Thoracic aorta (tissue), 2 donors: Measurements from ENCODE around the gene PPP5C. TPM values are rescaled to one million over a fixed set of nuclear protein-coding genes. Genes with fewer than 3 reads are reported as not detected.

Experiments used
- ATAC-seq: fragments of 150-250 bp; one replicate; pipeline ENCODE4 v1.8.0; 2017; ENCODE audit warnings: low read depth; ENCODE audit not compliant: insufficient number of reproducible peaks, low FRiP score
- DNase-seq: peaks from one replicate; pipeline ENCODE4 v3.0.0-alpha.2; 2020; ENCODE audit warnings: low spot score
- H3K27ac ChIP-seq, 2 donors: fragments of 200-600 bp; sonication (generic); 1 replicate in 1 of 2; 2 replicates in 1 of 2; pipeline ENCODE4 v1.5.1; 2016; ENCODE audit warnings: mild to moderate bottlenecking in 2 of 2, moderate library complexity in 2 of 2
- H3K27me3 ChIP-seq: fragments of 200-600 bp; sonication (generic); replicated peaks from 2 replicates; pipeline ENCODE4 v1.6.0; 2016; ENCODE audit warnings: mild to moderate bottlenecking; ENCODE audit not compliant: insufficient read depth
- H3K36me3 ChIP-seq: fragments of 200-600 bp; sonication (generic); one replicate; pipeline ENCODE4 v1.5.1; 2016
- H3K4me1 ChIP-seq, 2 donors: fragments of 200-600 bp; sonication (generic); 1 replicate in 1 of 2; 2 replicates in 1 of 2; pipeline versions ENCODE4 v1.5.1 to v1.6.0; 2016; ENCODE audit warnings: low read depth in 2 of 2, mild to moderate bottlenecking in 1 of 2; ENCODE audit not compliant: control insufficient read depth in 1 of 2
- H3K4me3 ChIP-seq: fragments of 200-600 bp; sonication (generic); 2 replicates; pipeline ENCODE4 v1.5.1; 2016; ENCODE audit warnings: mild to moderate bottlenecking
- H3K9me3 ChIP-seq: fragments of 200-600 bp; sonication (generic); 2 replicates; pipeline ENCODE4 v1.5.1; 2016
- total RNA-seq, 2 donors: library from RNA; depleted of rRNA; stranded (reverse); fragments of >200 nt; gene quantifications; one replicate each; pipeline versions ENCODE4 v1.1.0 to v1.2.3, GENCODE V29; 2016
- TF ChIP-seq, protein P1 (sequence below): fragments of 200-600 bp; sonication (generic); IDR thresholded peaks from one replicate; pipeline ENCODE4 v1.5.1; 2019; ENCODE audit warnings: antibody characterized with exemption

Gene PPP5C
- total RNA-seq, 2 donors from 2014 or later = 60.6 to 107 TPM

DNA sequence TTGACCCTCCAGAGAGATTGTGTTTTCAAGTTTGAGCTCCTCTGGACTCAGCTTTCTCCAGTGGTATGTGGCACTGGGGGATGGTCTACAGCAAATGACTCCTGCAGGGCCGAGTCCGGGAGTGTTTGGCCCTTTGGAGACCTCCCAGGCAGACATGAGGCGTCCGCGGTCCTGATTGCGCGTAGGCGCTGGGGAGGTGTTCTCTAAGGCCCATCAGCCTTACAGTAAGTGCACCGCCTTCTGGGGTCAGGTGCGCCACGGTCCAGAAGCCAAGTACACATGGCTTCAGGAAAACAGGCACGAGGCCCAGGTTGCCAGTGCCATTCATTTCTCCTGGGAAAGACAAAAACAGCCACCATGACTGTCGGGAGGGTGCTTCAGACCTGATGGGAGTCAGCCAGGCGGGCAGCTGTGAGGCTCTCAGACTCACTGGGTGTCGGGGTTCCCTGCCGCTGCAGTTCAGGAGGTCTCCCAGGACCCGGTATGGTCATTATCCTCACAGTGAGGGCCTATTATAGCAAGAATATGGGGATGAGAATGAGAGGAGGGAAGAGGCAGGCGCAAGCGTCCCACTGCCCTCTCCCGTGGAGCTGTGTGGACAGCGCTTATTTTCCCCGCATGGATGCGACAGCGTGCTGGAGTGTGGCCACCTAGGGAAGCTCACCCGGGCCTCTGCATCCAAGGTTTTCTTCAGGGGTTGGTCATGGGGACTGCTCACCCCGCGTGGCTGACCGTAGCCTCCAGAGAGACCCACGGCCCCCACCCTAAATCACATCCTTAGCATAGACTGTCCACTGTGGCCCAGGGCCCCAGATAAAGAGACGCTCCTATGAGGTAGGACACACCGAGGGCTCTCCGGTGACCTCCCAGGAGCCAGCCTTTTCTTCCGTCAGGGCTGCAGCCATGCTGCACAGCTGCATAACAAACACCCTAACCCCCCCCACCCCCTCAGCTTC lies 44.7 kb downstream of the PPP5C start:
- peak overlapping the region; percentile 52 to 69 for H3K27ac ChIP-seq
- H3K4me3 ChIP-seq = no peak overlapping the region
- H3K4me1 ChIP-seq = peaks cover 5 to 46% of the 10 kb centered on the region in 2 donors
- H3K27me3 ChIP-seq = no peaks in the 10 kb centered on the region
- H3K36me3 ChIP-seq = peaks cover 28% of the 10 kb centered on the region
- ATAC-seq (no peak), DNase-seq (no peak)
- TF ChIP-seq, protein P1, sequence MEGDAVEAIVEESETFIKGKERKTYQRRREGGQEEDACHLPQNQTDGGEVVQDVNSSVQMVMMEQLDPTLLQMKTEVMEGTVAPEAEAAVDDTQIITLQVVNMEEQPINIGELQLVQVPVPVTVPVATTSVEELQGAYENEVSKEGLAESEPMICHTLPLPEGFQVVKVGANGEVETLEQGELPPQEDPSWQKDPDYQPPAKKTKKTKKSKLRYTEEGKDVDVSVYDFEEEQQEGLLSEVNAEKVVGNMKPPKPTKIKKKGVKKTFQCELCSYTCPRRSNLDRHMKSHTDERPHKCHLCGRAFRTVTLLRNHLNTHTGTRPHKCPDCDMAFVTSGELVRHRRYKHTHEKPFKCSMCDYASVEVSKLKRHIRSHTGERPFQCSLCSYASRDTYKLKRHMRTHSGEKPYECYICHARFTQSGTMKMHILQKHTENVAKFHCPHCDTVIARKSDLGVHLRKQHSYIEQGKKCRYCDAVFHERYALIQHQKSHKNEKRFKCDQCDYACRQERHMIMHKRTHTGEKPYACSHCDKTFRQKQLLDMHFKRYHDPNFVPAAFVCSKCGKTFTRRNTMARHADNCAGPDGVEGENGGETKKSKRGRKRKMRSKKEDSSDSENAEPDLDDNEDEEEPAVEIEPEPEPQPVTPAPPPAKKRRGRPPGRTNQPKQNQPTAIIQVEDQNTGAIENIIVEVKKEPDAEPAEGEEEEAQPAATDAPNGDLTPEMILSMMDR = no peak
- H3K9me3 ChIP-seq = no peaks in the 10 kb centered on the region

- Histone ChIP-seq H3K4me1 (peaks cover 5 to 46% of the 10 kb centered on the region in 2 donors), H3K4me3 (peak overlapping the region; percentile 1), H3K9me3 (no peaks in the 10 kb centered on the region), H3K36me3 (peaks cover 24% of the 10 kb centered on the region), H3K27me3 (no peaks in the 10 kb centered on the region), H3K27ac (peak overlapping the region; percentile 52 to 69)
- ATAC-seq (no peak), DNase-seq (no peak)
- TF ChIP-seq, protein P1 = no peak
Measured at GRCh38 chr19:46392252-46392801, 45.4 kb downstream of the PPP5C start.

DNA sequence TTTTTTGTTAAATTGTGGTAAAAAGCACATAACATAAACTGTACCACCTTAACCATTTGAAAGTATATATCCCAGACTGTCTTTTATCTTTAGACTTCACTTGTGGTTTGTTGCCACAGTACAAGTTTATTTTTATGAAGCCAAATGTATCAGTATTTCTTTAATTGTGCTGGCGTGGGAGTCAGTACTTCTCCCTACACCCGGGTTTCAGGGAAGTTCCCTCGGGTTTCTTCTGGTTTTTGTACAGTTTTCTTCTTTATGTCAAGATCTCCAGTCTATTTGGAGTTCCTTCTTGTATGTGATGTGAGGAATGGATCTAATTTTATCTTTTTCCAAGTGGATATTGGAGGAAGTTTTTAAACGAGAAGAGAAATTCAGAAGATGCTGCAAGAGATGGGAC lies 46.0 kb downstream of the PPP5C start:
- H3K4me1 ChIP-seq = peaks cover 5 to 46% of the 10 kb centered on the region in 2 donors
- H3K27ac ChIP-seq = peak overlapping the region; percentile 52 to 69
- ATAC-seq (no peak), DNase-seq (no peak)
- no peaks in the 10 kb centered on the region for H3K9me3 ChIP-seq
- TF ChIP-seq, protein P1 = no peak
- peaks cover 23% of the 10 kb centered on the region for H3K36me3 ChIP-seq
- H3K4me3 ChIP-seq = peak overlapping the region; percentile 1
- no peaks in the 10 kb centered on the region for H3K27me3 ChIP-seq

- DNase-seq (no peak), ATAC-seq (no peak)
- H3K4me1 ChIP-seq = peaks cover 5 to 46% of the 10 kb centered on the region in 2 donors
- H3K27ac ChIP-seq = peak overlapping the region; percentile 52 to 69
- H3K27me3 ChIP-seq = no peaks in the 10 kb centered on the region
- no peak overlapping the region for H3K4me3 ChIP-seq
- TF ChIP-seq, protein P1 = no peak
- no peaks in the 10 kb centered on the region for H3K9me3 ChIP-seq
- peaks cover 17% of the 10 kb centered on the region for H3K36me3 ChIP-seq
Measured at GRCh38 chr19:46393456-46394401, 46.8 kb downstream of the PPP5C start.
